ENCODE measurements around the gene FBXO42.
"Not testable (repeated sequence)": the region's sequence is repeated elsewhere in the genome, so short reads cannot be mapped to it uniquely, and the experiment has no call there.

The FBXO42 gene

DNA sequence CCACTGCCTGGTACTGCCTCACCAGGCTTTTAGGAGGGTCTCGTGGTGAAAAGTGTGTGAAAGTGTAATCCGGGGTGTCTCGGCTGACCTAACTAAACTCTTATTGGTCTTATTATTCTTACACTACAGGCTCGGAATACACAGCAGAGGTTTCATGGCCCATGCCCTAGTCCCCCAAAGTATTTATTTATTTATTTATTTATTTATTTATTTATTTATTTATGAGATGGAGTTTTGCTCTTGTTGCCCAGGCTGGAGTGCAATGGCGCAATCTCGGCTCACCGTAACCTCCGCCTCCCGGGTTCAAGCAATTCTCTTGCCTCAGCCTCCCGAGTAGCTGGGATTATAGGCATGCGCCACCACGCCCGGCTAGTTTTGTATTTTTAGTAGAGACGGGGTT, 137.0 kb downstream of the FBXO42 start:
- DNase-seq = not testable (repeated sequence)

- DNase-seq = not testable (repeated sequence)
These were observed 138.7 kb downstream of the FBXO42 start for GRCh38 chr1:16213544-16213943.

DNA sequence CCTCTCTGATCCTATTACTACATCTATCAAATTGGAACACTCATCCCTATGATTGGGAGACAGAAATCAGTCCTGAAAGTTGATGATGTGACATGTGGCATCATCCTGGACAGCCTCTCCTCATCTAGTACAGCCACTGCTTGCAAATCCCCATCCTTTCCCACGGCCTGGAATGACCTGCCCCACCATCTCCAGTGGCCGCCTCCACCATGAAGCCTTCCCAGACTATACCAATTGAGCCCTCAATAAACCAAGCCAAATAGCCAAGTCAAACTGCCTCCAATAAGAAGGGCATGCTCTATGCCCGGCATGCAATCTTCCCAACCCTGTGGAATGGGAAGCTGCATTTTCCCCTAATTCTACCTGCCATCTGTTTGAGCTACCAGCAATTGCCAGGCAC, 139.3 kb downstream of the FBXO42 start:
- no peak for DNase-seq

GRCh38 chr1:16212251-16212961, 139.9 kb downstream of the FBXO42 start, which contains the start of gene ARHGEF19:
Gene ARHGEF19, minus strand, starts transcription at chr1:16212652. Its CDS starts 3,598 bp downstream, at chr1:16209054.
- DNase-seq = no peak

DNA sequence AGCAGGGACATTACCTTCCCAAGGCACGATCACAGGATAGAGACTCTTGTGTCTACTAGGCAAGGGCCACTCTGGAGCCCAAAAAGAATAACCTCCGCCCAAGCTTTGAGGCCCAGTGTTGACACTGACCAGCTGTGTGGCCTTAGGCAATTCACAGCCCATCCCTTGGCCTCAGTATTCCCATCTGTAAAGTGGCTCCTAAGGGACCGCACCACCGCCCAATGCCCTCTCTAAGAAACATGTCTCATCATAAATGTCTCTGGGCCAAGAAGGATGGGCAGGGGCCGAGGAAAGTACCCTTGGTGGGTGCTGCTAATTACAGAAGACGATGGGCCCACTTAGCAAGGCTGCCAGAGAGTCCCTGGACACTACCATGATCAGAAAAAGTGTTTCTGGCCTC, 140.5 kb downstream of the FBXO42 start:
- DNase-seq = no peak

- no peak for DNase-seq
These were observed 141.7 kb downstream of the FBXO42 start for GRCh38 chr1:16210581-16210980.

DNA sequence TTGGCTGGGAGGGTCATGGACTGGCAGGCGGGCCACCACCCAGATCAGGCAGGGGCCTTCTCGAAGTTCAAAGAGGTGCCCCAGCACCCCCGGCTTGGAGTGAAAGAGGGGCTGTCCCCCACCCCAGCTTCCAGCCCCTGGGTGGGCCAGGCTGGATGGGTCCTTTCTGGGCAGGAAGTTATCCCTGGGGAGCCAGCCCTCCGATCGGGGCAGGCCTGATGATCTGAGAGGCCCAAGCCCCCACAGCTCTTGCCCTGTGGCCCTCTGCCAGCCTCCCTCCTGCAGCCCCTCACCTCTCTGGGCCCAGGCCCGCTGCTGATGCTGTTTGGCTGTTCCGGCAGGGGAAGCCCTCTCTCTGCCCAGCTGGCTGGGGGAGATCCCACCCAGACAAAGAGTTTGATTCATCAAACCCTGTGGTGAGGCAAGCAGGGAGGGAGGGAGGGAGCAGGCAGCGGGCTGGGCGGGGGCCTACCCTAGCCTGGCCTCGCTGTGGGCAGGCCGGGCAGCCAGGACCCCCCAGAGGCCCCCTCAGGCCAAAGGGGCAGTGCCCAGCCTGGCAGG, 142.4 kb downstream of the FBXO42 start:
- no peak for DNase-seq

GRCh38 chr1:16209132-16209846, 143.0 kb downstream of the FBXO42 start:
- no peak for DNase-seq

GRCh38 chr1:16208270-16208987, 143.9 kb downstream of the FBXO42 start:
- no peak for DNase-seq

DNA sequence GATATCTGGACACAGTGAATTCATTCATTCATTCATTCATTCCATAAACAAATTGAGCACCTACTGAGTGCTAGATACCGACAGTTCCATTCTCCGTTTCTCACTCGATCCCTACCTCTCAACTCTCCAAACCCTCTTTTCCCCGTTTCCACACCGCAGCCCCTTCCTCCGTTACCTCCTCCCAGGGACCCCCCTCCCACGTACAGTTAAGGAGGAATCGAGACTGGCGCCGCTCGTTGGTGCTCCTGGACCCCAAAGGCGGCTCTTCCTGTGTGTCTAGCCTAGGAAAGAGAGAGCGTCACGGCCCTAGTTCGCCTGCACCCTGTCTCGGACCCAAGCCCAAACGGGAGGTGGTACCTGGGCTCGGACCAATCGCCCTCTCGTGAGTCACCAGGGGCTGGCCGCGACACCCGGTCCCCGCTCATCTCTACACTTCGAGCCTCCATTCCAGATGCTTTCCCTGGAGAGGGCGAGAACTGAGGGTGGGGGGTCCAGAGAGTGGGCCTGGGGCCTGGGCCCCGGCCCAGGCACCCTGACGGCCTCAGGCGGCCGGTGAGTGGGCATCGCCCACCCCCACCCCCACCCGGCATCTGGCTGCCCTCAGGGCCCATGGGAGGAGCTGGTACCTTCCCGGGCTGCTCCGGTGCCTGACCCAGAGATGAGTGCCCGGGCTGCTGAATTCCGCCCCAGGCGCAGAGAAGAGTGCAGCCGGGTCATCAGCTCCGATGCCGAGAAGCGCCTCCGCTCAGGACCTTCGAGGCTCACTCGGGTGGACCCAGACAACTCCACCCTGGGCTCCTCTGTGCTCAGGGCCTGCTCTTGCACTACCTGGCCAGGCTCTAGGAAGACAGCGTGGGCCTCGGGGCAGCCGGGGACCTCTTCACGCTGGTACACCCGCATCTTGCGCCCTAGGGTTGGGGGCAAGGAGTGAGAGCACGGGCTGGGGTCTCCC, 144.7 kb downstream of the FBXO42 start:
- DNase-seq = no peak

DNA sequence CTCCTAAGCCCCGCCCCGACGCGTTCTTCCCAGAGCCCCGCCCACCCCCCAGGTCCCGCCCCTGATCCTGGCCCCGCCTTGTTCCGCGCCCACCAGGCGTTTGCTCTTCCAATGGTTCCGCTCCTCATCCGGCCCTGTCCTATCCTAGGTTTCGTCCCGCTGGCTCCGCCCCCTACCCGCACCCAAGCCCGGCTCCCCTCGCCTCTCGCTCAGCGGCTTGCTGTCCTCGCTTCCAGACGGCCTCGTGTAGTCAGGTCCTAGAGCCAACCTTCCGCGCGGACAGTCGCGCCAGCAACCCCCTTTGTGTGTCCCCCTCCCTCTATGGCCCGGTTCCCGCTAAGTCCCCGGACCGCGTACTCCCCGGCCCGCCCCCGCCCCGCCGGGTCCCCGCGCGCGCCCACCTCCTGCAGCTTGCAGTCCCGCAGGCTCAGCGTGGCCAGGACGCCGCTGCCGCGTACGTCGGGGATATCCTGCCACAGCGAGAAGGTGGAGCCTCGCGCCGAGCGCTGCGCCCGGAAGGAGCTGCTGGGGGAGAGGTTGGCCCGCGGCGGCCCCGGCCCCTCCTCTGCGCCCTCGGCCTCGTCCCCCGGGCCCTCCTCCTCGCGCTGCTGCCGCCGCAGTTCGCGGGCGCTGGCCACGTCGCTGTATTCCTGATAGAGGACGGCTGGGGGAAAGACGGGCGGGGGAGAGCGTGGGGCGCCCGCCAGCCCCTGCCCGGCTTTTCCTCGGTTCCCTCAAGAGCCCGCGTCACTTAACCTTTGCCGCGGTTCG, 145.5 kb downstream of the FBXO42 start:
- DNase-seq = peak; percentile 93

GRCh38 chr1:16205891-16206546, 146.3 kb downstream of the FBXO42 start:
- DNase-seq = no peak

- no peak for DNase-seq
These were observed 147.0 kb downstream of the FBXO42 start for GRCh38 chr1:16205334-16205671.

GRCh38 chr1:16204634-16205333, 147.5 kb downstream of the FBXO42 start:
- DNase-seq = no peak

GRCh38 chr1:16204216-16204615, 148.1 kb downstream of the FBXO42 start:
- no peak for DNase-seq

DNA sequence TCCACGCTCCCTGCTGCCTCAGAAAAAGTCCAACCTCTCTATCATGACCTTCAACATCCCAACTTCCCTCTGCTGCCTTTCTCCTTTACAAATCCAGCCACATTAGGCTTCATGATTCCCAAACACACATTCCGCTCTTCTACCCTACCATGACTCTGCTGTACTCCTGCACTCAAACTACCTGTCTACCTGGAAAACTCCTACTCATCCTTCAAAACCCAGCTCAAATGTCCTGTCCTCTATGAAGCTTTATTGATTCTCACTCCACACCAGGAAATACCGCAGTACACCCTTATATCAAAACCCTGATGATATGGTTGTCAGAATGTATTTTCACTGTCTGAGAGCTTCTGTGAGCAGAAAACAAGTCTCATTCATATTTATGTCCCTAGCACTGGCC, 148.7 kb downstream of the FBXO42 start:
- no peak for DNase-seq

DNA sequence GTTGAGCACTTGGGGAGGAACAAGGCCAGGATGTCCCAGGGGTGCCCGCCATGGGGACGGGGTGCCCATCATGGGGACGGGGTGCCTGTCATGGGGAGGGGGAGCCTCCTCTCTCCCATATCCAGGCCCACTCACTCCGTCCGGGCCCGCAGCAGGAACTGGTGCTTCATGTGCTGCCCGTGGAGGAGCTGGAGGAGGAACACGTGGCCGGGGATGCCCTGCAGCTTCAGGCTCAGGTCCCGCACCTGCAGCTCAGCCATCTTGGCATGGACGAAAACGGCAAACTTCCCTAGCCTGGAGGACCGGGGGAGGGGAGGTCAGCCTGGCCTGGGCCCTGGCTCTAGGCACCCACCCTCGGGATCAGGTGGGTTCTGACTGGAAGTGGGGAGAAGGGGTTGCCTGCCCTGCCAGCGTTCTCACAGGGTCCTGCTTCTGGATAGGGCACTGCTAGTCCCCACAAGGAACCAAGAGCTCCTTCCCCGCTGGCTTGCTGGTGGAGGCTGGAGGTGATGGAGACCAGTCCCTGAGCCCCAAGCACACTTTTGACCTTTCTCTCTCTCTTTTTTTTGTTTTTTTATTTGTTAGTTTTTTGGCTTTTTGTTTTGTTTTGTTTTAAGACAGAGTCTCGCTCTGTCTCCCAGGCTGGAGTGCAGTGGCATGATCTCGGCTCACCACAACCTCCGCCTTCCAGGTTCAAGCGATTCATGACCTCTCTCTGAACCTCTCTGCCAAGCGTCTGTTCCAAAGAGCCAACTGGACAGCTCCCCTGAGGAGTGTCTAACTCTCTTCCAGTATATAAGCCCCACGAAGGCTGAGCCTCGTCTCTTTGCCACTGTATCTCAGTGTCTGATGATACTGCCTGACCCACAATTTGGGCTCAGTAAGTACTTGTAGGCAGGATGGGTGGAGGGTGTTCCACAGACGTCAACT, 149.7 kb downstream of the FBXO42 start:
- no peak for DNase-seq

DNA sequence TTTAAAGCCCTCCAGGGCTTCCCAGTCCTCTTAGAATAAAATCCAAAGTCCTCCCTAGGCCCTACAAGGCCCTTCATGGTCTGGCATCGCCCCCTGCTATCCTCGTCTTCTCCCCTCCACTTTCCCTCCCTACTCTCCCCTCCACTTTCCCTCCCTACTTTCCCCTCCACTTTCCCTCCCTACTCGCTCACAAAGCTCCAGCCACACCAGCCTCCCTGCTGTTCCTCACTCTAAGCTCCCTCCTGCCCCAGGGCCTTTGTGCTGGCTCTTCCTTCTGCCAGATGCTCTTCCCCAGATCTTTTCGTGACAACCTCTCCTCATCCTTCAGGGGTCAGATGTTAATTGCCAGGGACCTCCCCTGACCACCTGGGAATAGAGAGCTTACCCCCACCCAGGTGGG, 152.6 kb downstream of the FBXO42 start:
- no peak for DNase-seq

DNA sequence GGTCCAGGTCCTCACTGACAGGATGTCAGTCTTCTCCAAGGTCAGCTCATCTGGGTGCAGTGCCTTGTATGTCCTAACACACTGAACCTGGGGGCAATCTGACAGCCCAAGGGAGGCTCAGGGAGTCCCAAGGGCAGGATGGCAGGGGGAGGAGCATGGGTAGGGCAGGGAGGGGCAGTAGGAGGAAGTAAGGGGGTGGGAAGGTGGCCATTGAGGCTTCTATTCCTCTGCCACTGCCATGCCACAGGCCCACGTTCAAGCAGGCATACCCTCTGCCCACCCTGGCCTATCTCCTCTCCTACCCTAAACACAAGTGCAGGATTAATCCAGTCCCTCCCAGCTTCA, 153.2 kb downstream of the FBXO42 start:
- no peak for DNase-seq
